Esophagus squamous epithelium (tissue), 5 donors: ENCODE results near the gene HMOX1. TPM values are rescaled to one million over a fixed set of nuclear protein-coding genes. Genes with fewer than 3 reads are reported as not detected.

ENCODE experiments used
- DNase-seq: peaks from one replicate; lab custom pipeline; 2025; lab: John Stamatoyannopoulos, UW
- H3K27ac ChIP-seq, 4 donors: fragments of 200-600 bp; sonication (generic); one replicate each; pipeline ENCODE4 v1.5.1; 2016 to 2019; ENCODE audit warnings: mild to moderate bottlenecking in 1 of 4
- H3K27me3 ChIP-seq, 4 donors: fragments of 200-600 bp; sonication (generic); 1 replicate in 3 of 4; 2 replicates in 1 of 4; pipeline versions ENCODE4 v1.5.1 to v1.6.0; 2017 to 2021; ENCODE audit warnings: antibody characterized with exemption in 1 of 4
- H3K36me3 ChIP-seq, 3 donors: fragments of 200-600 bp; sonication (generic); one replicate each; pipeline ENCODE4 v1.5.1; 2016 to 2019
- H3K4me1 ChIP-seq, 3 donors: fragments of 200-600 bp; sonication (generic); one replicate each; pipeline ENCODE4 v1.5.1; 2017 to 2019
- H3K4me3 ChIP-seq, 4 donors: fragments of 200-600 bp; sonication (generic); 1 replicate in 3 of 4; 2 replicates in 1 of 4; pipeline ENCODE4 v1.5.1; 2016 to 2019; ENCODE audit warnings: mild to moderate bottlenecking in 2 of 4, moderate library complexity in 1 of 4
- H3K9me3 ChIP-seq, 3 donors: fragments of 200-600 bp; sonication (generic); one replicate each; pipeline ENCODE4 v1.5.1; 2016 to 2019
- CTCF ChIP-seq, 6 experiments: fragments of 450-650 bp in 4 of 6; fragments of 200-600 bp in 2 of 6; sonication (generic) in 2 of 6; IDR thresholded peaks; one replicate each; pipeline ENCODE4 v1.5.1; 2016 to 2019; ENCODE audit warnings: antibody characterized with exemption in 6 of 6, mild to moderate bottlenecking in 4 of 6, moderate library complexity in 4 of 6
- POLR2A ChIP-seq, 4 donors: fragments of 450-650 bp; IDR thresholded peaks; one replicate each; pipeline ENCODE4 v1.6.1; 2017; ENCODE audit warnings: antibody characterized with exemption in 4 of 4, mild to moderate bottlenecking in 4 of 4, moderate library complexity in 3 of 4
- WGBS, 2 donors: methylation state at CpG; one replicate each; pipeline ENCODE4 v1.1.5; 2018; 5-methylcytosine and 5-hydroxymethylcytosine counted together
- intact Hi-C: fragments of 100-400 bp; cut with DNase I; formaldehyde crosslinking; loops from one replicate; pipeline ENCODE4 v1.15.0; 2022
- small RNA-seq, 4 donors: library from RNA; depleted of rRNA; stranded (forward); fragments of <200 nt; gene quantifications; one replicate each; pipeline ENCODE3, GENCODE V24; 2016
- total RNA-seq, 4 donors: library from RNA; depleted of rRNA; stranded (reverse); fragments of >200 nt; gene quantifications; one replicate each; pipeline ENCODE4 v1.1.0, GENCODE V29; 2016
- donor health status: DM: yes; HTN: yes; CAD: no.

HMOX1 gene
- total RNA-seq, 4 donors from 2014 or later, result 13.0 to 39.0 (median 18.3) TPM

GRCh38 chr22:35440129-35440528, 59.2 kb downstream of the HMOX1 start:
- no peak overlapping the region for H3K27ac ChIP-seq
- no peaks in the 10 kb centered on the region for H3K27me3 ChIP-seq
- H3K4me1 ChIP-seq, result peaks cover 0 to 3% (median 0%) of the 10 kb centered on the region in 3 donors
- H3K4me3 ChIP-seq, result no peak overlapping the region
- no peaks in the 10 kb centered on the region for H3K9me3 ChIP-seq
- 77 to 82% methylated on average over 3 of the region's 3 CpGs for WGBS, 2 donors
- H3K36me3 ChIP-seq, result no peaks in the 10 kb centered on the region
- intact Hi-C loops, result no loop called here
- DNase-seq, result no peak
- no peak for TF ChIP-seq POLR2A (IDR thresholded peaks at IDR 0.05)
- no peak for TF ChIP-seq CTCF (IDR thresholded peaks at IDR 0.05)

GRCh38 chr22:35441489-35442100, 60.7 kb downstream of the HMOX1 start:
- Histone ChIP-seq H3K36me3 (no peaks in the 10 kb centered on the region), H3K4me3 (no peak overlapping the region), H3K9me3 (no peaks in the 10 kb centered on the region), H3K27ac (no peak overlapping the region), H3K4me1 (peaks cover 0 to 7% (median 3%) of the 10 kb centered on the region in 3 donors), H3K27me3 (no peaks in the 10 kb centered on the region)
- WGBS, 2 donors, result 67 to 72% methylated on average over 8 of the region's 9 CpGs
- intact Hi-C loops, result no loop called here
- no peak for DNase-seq
- TF ChIP-seq POLR2A (IDR thresholded peaks at IDR 0.05), result no peak
- TF ChIP-seq CTCF (IDR thresholded peaks at IDR 0.05), result no peak

- Histone ChIP-seq H3K4me1 (peaks cover 0 to 7% (median 3%) of the 10 kb centered on the region in 3 donors), H3K4me3 (no peak overlapping the region), H3K27ac (no peak overlapping the region), H3K27me3 (no peaks in the 10 kb centered on the region), H3K36me3 (no peaks in the 10 kb centered on the region), H3K9me3 (no peaks in the 10 kb centered on the region)
- TF ChIP-seq CTCF (IDR thresholded peaks at IDR 0.05), result no peak
- no peak for TF ChIP-seq POLR2A (IDR thresholded peaks at IDR 0.05)
- WGBS, 2 donors, result 67 to 69% methylated on average over 5 to 6 of the region's 6 CpGs
- DNase-seq, result no peak
- intact Hi-C loops, result no loop called here
These were observed 61.6 kb downstream of the HMOX1 start for GRCh38 chr22:35442471-35442870.

GRCh38 chr22:35443338-35443737, 62.4 kb downstream of the HMOX1 start:
- Histone ChIP-seq H3K36me3 (peaks cover 0 to 2% (median 0%) of the 10 kb centered on the region in 3 donors), H3K4me1 (peaks cover 0 to 7% (median 3%) of the 10 kb centered on the region in 3 donors), H3K4me3 (no peak overlapping the region), H3K27ac (no peak overlapping the region), H3K9me3 (no peaks in the 10 kb centered on the region), H3K27me3 (no peaks in the 10 kb centered on the region)
- WGBS, 2 donors, result 46 to 49% methylated on average over 6 of the region's 6 CpGs
- DNase-seq, result no peak
- TF ChIP-seq CTCF (IDR thresholded peaks at IDR 0.05), result no peak
- intact Hi-C loops, result no loop called here

Small RNA genes lying within 50 kb of the gene (small RNA-seq; reads per million reads assigned to genes)
- gene MIR3909 (0.80 to 1.4 (median 1.2) reads per million in 4 donors), gene MIR6069 (0 reads per million in 4 donors)

Other genes starting within 250 kb of the HMOX1 start
- 10 to 100 TPM; 10.2 to 20.1 (median 13.5) TPM for gene HMGXB4, start 123.6 kb upstream of the HMOX1 start, total RNA-seq
- 100 to 1,000 TPM in 2 of 4 donors, 10 to 100 TPM in 2; 72.1 to 145 (median 106) TPM for gene TOM1, start 81.2 kb upstream of the HMOX1 start, total RNA-seq
- gene MCM5, start 19.0 kb downstream of the HMOX1 start, total RNA-seq, result 10 to 100 TPM; 23.1 to 48.1 (median 34.6) TPM
- under 1 TPM in 3 of 4 donors, not detected in 1; 0.06 to 0.26 (median 0.19) TPM for gene RASD2, start 159.7 kb downstream of the HMOX1 start, total RNA-seq
- 10 to 100 TPM in 1 of 4 donors, 1 to 10 TPM in 1, under 1 TPM in 1, not detected in 1; 0.44 to 11.8 (median 5.4) TPM for gene MB, start 236.2 kb downstream of the HMOX1 start, total RNA-seq